Myocyte (in vitro differentiated cells): ENCODE measurements around the gene SIGLEC15. TPM values are rescaled to one million over a fixed set of nuclear protein-coding genes. Genes with fewer than 3 reads are reported as not detected.

Experiments
- DNase-seq: peaks from one replicate; pipeline ENCODE4 v3.0.0-alpha.2; 2012; ENCODE audit warnings: low read depth
- total RNA-seq: library from RNA; depleted of rRNA; stranded (reverse); fragments of >200 nt; gene quantifications from 2 replicates; pipeline ENCODE4 v1.2.3, GENCODE V29; 2014

SIGLEC15 gene
- total RNA-seq, 1 donor from 2014 or later, result not detected

DNA sequence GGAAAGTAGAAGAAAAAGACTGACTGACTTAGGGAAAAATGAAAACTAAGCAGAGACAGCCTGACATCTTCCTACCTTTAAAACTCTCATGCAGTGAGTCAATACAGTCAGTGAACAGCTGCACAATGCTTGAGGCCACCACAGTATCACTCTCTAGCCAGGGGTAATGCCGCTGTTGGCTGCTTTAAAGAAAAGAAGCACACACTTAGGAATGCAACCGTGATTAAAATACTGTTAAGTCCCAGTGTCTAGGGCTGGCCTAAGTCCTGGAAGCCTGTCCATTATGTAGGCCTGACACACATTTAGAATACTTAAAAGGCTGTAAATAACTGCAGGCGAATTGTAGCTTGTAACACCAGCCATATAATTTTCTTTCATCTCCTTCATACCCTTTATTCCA lies 50.7 kb downstream of the SIGLEC15 start:
- DNase-seq, result peak; percentile 89

- no peak for DNase-seq
These were observed 51.9 kb downstream of the SIGLEC15 start for GRCh38 chr18:45877403-45877802.

GRCh38 chr18:45879681-45880655 lies 54.5 kb downstream of the SIGLEC15 start:
- DNase-seq, result peak; percentile 70

GRCh38 chr18:45880876-45881558 lies 55.5 kb downstream of the SIGLEC15 start:
- DNase-seq, result no peak

DNA sequence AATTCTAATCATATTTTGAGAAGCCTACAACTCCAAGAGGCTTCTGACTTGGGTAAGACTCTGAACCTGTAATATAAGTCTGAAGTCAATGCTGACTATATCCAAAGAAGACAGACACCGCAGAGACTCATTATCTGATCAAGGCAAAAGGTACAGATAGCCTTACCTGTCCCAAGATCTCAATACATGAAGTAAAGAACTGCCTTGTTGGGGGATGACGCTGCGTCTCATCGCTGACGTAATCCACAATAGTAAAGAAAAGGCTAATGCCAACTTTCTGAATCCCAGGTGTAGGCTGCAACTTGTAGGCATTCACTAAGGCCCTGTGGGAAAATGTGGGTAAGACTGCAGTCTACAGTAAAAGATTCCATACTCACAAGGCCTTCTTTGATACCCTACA lies 62.1 kb downstream of the SIGLEC15 start:
- DNase-seq, result no peak

DNA sequence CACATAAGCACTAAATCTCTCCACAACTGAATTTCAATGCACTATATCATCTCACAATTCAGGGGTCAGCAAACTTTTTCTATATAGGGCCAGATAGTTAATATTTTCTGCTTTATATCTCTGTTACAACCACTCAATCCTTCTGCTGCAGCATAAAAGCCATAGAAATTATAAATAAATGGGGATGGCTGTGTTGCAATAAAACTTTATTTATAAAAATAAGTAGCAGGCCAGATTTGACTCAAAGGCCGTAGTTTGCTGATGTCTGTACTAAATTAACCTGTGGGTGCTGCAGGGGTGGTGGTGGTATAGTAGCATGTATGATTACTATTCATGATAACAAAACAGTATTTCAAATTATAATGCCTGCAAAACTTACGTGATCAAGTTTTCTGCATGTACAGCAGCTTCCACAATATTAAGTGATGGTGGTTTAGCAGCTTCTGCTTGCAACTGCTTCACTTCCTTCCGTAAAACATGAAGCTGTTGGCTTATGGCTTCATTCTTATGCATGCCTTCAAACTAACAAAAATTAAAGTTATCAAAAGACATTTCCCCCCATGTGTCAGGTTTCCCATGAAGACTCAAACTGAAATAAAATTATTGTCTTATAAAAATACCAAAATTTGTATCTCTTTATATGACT lies 64.1 kb downstream of the SIGLEC15 start:
- DNase-seq, result no peak

DNA sequence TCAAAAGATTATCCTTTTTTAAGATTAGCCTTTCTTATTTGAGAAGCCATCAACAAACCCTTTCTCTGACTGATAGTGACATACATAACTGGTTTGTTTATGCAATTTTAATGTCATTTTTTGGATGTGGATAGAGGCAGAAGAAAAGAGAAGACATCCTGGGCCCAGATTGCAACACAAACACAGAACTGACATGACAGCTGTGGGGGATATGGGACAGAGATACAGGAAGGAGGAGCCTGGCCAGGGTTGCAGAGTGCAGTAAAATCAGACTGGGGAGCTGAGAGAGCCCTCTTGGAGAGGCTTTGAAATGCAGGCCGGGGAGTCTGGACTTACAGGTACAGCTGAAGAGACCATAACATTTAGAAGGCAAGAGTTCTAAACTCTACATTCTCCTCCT lies 65.1 kb downstream of the SIGLEC15 start:
- DNase-seq, result peak; percentile 41

GRCh38 chr18:45891806-45892205 lies 66.3 kb downstream of the SIGLEC15 start:
- no peak for DNase-seq

Other genes with a start within 250 kb of the SIGLEC15 start
- not detected in 2 replicates for gene SLC14A2, start 210.2 kb upstream of the SIGLEC15 start, total RNA-seq
- gene SLC14A1, start 101.5 kb upstream of the SIGLEC15 start, total RNA-seq, result not detected in 2 replicates
- 31.8 and 33.3 TPM in 2 replicates for gene EPG5, start 141.7 kb downstream of the SIGLEC15 start, total RNA-seq
- gene PSTPIP2, start 246.6 kb downstream of the SIGLEC15 start, total RNA-seq, result 1.7 and 2.5 TPM in 2 replicates